NCI-H82 treated with DMSO at 0.1 percent for 48 hours (cell line): ENCODE measurements around the gene PRKD3.

ENCODE experiments used
- DNase-seq: peaks from one replicate; lab custom pipeline; 2025; ENCODE audit not compliant: unreplicated experiment; lab: John Stamatoyannopoulos, UW

PRKD3 gene

DNA sequence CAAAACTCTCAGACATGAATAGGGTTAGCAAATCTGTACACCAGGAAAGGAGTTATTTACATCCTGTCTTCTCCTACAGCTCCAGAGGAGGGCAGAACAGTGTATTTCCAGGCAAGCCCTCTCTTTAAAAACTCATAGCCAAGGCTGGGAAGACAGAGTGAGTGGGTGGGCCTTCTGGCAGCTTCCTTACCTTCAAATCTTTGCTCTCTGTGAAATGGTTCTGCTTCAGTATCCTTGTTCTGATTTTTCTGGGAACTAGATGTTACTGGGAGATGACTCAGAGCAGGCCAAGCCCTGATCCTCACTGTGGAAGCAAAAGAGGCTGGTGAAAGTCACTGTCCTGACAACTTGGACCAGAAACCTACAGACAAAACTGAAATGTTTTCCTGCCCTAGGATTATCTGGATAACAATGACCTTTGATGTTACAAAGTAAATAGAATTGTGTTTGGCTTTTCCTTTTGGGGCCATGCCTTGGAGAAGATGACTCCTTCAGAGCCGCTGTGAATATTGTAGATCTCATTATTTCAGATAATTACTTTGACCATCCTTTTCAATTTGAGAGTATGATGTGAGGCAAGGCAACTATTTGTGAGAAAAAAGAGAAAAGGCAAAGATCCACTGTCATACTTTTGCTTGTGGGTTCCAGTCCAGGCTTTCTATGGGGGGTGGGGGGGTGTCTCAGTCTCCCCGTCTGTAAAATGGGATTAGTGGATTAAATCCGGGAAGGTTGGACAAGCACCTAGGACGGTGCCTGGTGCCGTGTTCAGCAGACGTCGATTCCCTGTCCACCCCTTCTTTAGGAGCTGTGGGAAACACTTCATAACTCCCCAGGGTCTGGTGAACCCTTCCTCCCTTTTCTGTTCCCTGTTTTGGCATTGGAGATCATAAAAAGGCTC, 19.2 kb upstream of the PRKD3 start:
- peak; percentile 41 for DNase-seq

DNA sequence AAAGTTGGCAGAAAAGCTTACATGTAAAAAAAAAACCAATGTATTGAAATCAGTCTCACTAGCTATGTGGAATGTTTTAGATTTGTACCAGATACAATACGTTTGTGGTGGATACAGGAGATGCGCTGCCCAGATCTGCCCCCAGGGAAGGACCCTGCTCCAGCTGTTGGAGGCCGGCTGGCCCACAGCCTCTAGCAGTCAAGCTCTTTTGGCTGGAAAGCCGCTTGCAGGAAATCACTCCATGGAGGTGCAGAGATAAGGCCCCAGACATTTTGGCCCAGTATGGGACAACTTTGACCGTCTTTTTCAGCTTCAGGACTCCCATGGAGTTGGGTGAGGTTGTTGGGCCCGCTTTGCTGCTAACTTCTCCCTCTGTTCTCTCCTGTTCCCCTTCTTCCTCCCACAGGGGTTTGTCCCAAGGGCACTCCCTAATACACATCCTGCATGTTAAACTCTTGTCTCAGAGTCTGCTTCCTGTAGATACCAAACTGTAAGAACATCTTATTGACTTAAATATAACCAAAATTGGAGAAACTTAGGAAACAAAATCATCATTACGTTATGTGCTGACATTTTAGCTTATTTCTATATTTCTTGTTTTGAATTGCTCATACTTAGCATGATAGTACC, 18.1 kb upstream of the PRKD3 start:
- no peak for DNase-seq

DNA sequence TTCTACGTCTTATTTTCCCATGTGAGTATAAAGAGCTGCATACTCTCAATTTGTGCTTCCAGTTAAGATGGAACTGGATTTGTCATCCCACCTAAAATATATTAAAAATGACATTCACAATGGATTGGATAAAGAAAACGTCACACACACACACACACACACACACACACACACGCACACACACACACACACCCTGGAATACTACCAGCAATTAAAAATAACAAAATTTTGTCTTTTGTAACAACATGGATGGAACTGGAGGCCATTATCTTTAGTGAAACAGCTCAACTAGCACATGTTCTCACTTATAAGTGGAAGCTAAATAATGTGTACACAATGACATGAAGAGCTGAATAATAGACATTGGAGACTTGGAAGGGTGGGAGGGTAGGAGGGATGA, 16.0 kb upstream of the PRKD3 start:
- no peak for DNase-seq

DNA sequence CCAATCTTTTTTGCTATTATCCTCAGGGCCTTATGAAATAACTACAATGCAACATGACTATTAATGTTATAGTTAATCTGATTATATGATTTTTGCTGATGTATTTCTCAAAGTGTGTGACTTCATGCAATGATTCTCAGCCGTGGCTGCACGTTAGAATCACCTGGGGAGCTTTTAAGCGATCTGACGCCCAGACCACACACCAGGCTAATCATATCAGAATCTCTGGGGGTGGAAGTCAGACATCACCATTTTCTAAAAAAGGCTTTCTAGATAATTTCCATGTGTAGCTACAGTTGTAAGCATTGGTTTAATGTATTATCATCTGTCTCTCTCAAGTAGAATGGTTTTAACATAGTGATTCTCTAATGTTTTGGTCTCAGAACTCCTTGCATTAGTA, 14.3 kb upstream of the PRKD3 start:
- DNase-seq = no peak

DNA sequence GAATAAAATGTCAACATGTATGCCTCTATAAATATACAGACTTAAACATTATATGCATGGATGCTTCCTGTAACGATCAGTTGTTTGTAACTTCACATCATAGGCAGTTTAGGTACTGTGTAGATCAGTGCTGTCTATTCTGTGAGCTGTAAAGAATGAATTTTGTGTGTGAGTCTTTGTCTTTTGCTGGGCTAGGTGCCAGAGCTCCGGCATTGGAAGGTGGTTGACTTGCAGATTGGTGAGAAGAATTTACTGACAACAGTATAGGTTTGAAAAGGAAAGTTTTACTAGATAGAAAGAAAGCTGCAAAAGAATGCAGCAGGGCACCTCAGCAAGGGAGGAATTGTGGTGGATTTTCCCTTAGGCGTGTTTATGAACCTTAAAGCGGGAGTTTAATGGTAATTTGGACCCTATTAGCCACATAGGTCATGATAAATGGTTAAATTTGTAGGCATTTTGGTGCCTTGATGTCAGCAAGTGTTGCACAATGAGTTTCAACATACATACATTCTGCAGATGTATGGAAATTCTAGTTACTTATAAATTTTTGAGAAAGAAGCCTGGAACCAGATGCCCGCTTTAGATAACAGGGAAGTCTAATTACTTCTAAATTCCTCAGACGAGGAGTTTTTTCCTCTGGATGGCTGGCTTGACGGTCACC, 13.1 kb upstream of the PRKD3 start:
- DNase-seq = no peak

DNA sequence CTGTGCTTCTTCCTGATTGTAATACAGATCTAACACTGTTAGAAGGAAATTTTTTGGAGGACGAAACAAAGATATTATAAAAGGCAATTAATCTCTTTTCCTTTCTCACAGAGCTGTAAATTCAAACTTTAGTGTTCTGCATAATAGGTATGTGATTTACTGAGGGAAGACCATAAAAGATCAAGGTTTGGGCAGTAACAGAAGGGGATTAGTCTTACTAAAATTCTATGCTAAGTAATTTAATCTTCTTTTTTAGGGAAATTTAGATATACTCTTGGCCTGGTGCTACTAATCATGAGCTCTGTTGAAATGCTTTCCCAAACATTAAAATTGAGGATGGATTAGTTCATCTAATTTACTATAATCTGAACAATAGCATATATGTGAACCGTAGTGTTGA, 11.0 kb upstream of the PRKD3 start:
- no peak for DNase-seq

DNA sequence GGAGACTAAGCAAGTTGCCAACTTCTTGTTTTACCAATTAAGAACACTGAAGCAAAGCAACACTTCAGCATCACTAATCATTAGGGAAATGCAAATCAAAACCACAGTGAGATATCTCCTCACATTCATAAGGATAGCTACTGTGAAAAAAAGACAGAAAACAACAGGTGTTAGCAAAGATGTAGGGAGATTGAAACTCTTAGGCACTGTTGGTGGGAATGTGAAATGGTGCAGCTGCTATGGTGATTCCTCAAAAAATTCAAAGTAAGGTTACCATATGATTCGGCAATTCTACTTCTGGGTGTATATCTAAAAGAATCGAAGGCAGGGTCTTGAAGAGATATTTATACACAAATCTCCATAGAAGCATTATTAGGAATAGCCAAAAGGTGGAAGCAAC, 8.6 kb upstream of the PRKD3 start:
- DNase-seq = no peak

DNA sequence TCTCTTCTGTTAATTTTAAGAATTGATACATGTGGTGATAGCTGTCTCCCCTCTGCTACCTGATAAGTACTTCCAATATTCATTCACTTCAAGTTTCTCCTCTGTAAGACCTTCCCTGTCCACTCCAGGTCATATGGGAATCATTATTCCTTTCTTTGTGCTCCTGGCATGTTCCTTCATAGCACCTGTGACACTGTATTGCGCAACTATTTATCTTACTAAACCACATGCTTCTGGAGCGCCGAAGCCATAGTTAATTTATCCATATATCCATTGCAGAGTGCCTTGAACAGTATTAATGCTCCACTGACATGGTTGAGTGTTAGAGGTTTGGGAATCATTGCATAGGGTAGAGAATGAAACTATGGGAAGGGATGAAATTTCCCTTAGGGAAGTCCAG, 7.9 kb upstream of the PRKD3 start:
- DNase-seq = no peak

DNA sequence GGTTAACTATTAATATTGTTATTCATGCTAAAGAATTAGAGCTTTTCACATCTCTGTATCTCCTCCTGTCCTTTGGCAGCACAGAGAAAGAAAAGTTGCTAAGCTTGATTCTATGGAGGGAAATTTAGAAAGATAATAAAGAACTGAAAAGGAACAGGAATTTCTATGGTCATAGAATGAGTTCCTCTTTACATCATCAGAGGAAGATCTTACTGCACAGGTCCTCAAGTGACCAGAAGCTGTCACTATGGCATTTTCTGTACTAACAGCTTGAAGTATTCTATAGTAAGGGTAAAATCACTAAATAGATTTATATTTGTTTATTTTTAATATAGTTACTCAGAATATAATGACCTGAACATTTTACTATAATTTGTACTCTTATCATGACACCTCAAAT, 6.0 kb upstream of the PRKD3 start:
- DNase-seq = no peak

DNA sequence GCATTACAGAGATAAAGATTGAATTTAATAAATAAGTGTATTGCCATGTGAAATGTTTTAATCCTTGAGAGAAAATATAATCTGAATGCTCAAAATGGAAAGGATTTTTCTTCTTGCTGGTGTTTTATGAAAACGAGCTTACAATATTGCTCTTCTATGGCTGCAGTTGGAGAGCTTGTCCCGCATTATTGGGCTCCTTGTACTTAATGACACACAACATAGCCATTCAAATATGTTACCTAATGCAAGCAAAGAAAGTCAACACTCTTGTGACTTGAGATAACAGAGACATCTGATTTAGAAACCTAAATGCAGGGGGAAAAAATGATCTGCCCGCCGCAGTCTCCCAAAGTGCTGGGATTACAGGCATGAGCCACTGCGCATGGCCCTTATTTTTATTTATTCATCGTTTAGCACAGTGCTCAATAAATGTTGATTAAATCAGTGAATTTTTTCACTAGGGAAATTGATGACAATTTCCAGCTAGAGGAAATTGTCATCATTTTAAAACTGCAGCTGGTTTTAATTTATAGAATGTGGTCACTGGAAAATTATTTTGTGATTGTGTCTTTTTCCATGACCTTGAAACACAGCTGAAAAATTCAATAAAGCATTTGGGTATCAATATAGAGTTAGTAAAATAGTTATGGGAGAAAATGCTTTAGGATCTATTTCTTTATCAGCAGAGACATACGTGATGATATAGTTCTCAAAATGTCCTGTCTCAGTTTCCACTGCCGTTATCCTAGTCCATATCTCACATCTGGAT, 2.4 kb upstream of the PRKD3 start:
- DNase-seq = no peak

DNA sequence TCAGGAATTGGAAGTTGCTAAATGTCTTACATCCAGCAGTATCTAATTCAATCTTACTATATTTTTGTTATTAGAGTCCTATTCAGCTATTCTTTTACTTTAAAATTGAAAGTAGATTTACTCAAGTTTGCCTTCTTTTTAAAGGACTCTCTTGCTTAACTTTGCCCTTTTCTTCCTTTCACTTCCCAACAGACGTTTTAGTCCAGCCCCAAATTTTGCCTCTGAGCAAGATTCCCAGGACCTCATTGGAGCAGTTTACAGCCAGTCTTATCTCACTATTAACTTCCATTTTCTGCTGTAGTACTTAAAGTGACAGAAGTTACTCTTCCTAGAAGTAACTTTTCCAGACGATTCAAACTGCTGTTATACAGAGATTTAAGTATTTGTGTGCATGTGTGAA, 1.7 kb upstream of the PRKD3 start:
- DNase-seq = no peak

DNA sequence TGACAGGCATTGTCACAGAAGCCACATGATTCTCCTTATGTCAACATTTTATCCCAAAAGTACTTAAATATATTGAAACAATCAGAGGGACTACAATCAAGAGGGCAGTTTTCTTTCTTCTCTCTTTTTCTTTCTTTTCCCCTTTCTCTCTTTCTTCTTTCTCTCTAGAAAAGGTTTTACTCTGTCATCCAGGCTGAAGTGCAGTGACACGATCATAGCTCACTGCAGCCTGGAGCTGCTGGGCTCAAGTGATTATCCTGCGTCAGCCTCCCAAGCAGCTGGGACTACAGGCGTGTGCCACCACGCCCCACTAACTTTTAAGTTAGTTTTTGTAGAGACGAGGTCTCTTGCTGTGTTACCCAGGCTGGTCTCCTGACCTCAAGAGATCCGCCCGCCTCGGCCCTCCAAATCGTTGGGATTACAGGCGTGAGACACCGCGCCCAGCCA, 1.0 kb upstream of the PRKD3 start:
- DNase-seq = no peak

DNA sequence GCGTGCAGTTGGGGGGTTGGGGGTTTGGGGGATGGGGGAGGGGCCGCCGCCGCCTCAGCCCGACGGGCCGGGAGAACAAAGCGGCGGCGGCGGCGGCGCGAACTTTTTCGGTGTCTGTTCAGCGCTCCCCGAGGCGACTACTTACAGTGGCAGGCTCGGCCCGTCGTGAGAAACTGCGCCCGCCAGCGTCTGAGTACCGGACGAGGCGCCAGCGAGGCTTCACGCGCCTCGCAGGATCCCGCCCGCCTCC, 172 bp downstream of the PRKD3 start:
- no peak for DNase-seq

DNA sequence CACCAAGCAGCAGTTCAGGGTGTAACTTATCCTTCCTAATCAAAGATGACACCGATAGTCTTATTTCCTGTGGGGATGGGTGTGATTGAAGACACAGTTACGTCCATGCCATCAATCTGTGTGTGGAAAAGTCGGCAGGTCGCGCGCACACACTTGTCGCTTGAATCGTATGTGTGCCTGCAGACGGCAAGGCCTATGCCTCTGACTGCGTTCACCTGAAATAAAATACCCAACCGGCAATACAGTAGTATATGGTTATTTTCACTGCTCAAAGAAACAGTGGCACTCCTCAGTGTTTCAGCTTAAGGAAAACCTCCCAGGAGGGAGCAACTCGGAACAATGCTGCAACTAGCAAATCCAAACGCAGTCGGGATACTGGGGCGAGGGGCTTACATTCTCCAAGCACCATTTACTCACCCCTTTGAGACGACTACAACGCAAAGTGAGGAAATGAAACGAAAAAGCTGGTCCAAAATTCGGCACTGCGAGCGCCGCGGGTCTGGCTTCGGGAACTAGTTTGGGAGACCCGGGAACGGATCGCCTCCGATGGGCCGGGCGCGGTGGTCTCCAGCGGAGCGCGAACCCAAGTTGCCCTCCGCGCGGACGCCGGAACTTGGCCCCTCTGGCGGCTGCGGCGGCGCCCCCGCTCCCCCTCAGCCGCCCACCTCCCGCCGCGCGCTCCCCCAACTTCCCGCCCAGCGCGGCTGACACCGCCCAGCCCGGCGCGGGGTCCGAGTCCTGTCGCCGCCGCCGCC, 675 bp downstream of the PRKD3 start:
- no peak for DNase-seq

DNA sequence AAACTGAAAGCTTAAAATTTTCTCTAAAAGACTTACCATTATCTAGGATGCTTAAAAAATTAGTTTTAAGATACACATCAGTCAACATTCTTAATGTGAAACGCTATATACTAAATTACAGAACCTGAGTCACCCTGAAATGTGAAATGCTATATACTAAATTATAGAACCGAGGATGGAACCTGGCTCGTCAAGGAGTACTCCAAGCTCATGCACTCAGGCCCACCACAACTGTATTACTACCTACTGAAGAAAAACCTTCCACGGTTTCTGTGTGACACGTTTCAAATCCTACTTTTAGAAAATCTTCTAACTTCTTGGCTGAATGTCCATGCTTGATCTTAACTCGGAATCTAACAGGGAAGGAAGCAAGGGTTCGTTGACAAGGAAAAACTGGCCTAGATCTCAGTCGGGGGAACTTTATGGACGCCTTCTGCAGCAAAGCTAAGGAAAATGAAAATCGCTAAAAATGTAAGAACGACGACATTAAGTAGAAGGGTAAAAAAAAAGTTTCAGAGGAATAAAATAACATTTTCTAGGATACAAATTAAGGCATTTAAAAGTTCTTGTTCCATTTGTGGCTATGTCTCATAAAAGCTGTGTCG, 1.4 kb downstream of the PRKD3 start:
- DNase-seq = no peak

DNA sequence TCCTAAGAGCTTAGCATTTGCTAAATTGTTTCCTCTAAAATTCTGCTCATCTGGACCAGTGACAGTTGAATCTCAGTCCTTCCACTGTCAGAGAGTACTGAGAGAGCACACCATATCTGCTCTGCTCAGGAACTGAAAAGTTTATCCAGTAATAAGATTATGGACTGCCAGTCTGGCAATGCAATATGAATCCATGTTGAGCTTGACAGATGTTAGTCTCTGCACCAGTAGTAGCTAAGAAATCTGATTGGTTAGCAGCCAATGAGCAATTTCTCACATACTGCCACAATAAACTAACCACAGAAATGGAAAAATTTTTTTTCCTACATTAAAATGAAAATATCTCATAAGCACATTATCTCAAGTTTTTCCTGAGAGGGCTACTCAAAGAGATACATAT, 2.3 kb downstream of the PRKD3 start:
- DNase-seq = peak; percentile 82

DNA sequence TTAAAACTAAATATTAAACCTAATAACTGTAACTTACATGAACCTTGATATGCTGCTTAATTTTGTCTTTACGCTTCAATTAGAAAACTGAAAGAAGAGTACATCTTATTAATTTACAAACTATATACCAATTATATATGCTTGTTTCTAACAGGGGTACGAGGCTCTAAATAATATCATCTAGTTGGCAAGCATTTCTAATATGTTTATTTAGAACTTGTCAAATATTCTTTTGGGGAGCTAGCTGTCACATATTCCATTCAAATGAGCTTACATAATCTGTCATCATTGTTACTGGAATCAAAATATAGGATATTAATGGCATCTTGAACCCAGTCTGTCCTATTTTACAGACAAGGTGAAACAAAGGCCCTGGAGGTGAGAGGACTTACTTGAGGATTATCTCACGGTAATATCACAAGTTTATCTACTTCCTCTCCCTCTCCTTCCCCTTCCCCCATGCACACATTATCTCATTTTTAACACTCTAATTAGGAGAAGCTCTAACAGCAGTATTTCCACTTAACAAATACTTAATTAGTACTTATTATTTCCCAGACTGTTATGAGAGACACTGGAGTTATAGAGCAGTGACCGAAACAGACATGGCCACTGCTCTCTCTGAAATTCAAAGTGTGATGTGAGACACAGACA, 3.5 kb downstream of the PRKD3 start:
- no peak for DNase-seq

DNA sequence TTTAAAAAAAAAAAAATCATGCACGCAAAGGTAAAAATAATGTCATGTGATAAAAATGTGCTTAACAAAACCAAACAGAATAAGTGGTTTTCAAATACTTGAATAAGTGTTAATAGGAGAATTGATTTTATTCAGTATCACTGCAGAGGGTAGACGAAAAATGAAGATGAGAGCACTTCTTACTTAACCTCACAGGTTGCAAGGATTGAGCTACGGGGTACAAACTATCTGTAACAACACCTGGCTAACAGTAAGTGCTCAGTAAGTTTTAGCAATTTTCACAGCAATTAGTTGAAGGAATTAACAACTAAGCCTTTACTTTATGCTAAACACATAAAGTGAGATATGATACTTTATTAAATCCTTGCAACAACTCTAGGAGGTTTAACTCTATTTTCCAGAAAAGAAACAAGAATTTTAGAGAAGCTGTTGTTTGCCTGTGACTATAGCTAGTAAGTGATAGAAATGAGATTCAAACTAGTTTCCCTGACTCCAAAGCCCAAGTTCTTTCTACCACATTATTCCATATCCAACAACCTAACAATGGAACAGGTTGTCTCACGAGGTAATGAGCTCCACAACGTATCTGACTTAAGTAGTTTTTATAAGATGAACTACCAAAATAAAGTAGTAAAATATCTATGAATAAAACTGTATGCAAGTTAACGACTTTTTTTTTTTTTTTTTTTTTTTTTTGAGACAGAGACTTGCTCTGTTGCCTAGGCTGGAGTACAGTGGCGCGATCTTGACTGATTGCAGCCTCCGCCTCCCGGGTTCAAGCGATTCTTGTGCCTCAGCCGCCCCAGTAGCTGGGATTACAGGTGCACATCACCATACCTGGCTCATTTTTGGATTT, 4.7 kb downstream of the PRKD3 start:
- DNase-seq = no peak

DNA sequence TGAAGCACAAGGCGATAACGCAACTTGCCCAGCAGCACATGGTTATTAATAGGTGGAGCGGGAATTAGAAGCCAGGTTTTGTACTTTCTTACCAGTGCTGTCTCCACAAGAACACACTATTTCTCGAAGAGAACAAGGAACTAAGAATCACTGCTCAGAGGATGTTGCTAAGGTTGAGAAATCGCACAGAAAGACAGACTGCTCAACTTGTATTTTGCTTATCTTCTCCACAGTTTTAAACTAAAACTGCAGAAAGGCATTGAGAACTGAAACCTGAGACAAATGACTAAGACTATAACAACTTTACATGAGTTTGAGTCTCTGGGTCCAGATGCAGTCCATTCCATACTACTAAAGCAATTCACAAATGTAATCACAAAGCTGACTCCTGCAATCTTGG, 6.2 kb downstream of the PRKD3 start:
- no peak for DNase-seq
